T-helper 1 cell treated with Interleukin-12 subunit alpha and Interleukin-12 subunit beta and Interleukin-4 antibody, amounts not matched to agents 30 μg/mL and 1 μg/mL, for 36 hours (primary cell): ENCODE data around the gene IL32.
"Not testable (repeated sequence)": the region's sequence is repeated elsewhere in the genome, so short reads cannot be mapped to it uniquely, and the experiment has no call there.

Experiments
- H3K27ac Mint-ChIP-seq: one replicate; pipeline ENCODE4 v1.8.0; 2021; ENCODE audit warnings: mild to moderate bottlenecking, mixed read lengths
- H3K27me3 Mint-ChIP-seq: one replicate; pipeline ENCODE4 v1.8.0; 2021; ENCODE audit warnings: low read depth, mixed read lengths
- H3K36me3 Mint-ChIP-seq: one replicate; pipeline ENCODE4 v1.8.0; 2021; ENCODE audit warnings: low read depth, mixed read lengths
- H3K4me1 Mint-ChIP-seq: one replicate; pipeline ENCODE4 v1.8.0; 2021; ENCODE audit warnings: low read depth, mixed read lengths
- H3K4me3 Mint-ChIP-seq: one replicate; pipeline ENCODE4 v1.8.0; 2021; ENCODE audit warnings: mild to moderate bottlenecking, moderate library complexity, mixed read lengths
- H3K9me3 Mint-ChIP-seq: one replicate; pipeline ENCODE4 v1.8.0; 2021; ENCODE audit warnings: mixed read lengths

Gene IL32

DNA sequence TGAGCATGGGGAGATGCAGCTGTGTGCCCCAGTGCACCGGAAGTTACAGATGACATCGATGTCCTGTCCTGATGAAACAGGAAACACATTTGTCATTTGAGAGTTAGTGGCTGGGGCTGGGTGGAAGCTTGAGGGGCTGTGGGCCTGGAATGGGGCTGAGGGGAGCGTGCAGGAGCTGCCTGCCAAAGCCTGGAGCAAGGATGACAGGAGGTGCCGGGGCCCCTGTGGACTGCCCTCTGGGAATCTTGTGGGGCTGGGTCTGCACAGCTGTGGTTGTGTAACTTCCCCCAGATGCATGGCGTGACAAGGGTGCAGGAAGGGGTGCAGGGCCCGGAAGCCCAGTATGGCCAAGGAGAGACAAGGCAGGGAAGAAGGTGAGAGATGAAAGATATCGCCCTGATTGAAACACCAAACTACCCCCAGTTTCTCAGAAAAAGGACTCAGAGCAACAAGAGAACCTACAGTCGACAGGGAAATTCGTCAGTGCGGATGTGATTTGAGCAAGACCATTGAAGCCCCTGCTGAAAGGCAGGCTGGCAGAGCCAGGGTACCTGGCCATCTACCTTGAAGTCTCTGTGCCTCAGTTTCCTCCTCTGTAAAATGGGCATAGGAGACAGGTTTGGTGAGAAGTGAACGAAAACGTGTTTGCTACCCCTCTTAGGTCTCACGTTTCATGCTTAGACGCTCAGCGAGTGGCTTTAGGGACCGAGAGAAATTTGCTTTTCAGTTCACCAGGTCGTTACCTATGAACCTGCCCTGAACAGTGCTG lies 10.3 kb upstream of the IL32 start:
- no peaks in the 10 kb centered on the region for H3K27me3 Mint-ChIP-seq
- peaks cover 55% of the 10 kb centered on the region for H3K36me3 Mint-ChIP-seq
- H3K9me3 Mint-ChIP-seq, result no peaks in the 10 kb centered on the region
- H3K4me3 Mint-ChIP-seq, result peak overlapping the region; percentile 84
- H3K4me1 Mint-ChIP-seq, result peaks cover 57% of the 10 kb centered on the region
- H3K27ac Mint-ChIP-seq, result peak overlapping the region; percentile 92

DNA sequence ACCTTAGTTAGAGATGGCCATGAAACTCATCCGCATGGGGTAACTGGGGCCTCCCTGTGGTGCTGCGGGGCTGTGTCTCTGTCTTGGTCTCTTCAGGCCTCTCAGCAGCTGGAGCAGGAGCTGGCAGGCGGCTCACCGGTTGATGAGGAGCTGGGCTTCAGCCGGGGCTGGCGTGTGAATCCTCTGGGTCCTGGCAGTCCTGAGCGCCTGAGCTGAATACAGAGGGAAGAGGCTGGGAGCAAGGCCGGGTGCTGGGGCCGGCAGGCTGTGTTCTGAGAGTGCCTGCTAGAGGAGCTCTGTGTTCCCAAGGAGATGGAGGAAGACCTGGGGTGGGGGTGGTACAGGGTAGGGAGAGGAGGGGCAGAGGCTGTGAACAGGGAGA lies 9.7 kb upstream of the IL32 start:
- Mint-ChIP-seq H3K4me1 (peaks cover 57% of the 10 kb centered on the region), H3K4me3 (peak overlapping the region; percentile 84), H3K27ac (peak overlapping the region; percentile 92), H3K36me3 (peaks cover 54% of the 10 kb centered on the region)
- not testable (repeated sequence) for H3K27me3 Mint-ChIP-seq, H3K9me3 Mint-ChIP-seq

DNA sequence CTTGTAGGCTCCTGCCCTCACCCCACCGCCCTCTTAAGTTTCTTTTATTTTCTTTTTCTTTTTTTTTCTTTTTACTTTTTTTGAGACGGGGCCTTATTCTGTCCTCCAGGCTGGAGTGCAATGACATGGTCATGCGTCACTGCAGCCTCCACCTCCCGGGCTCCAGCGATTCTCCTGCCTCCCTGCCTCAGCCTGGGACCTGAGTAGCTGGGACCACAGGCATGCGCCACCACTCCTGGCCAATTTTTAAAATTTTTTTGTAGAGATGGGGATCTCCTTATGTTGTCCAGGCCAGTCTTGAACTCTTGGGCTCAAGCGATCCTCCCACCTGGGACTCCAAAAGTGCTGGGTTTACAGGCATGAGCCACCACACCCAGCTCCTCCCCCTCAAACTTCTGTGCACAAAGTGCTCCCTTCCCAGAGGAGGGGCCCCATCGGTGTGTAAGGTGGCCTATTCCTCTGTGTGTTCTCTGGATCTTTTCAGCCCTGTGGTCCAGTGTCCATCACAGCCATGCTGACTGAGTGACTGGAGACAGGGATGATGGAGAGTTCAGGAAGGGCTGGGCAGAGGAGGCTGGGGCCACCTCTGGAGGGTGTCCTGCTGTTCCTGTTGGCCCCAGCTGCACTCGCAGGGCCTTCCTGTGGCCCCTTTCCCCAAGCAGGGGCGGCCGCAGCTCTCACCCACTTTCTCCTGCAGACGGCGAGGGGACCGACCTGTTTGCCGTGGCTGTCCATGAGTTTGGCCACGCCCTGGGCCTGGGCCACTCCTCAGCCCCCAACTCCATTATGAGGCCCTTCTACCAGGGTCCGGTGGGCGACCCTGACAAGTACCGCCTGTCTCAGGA lies 8.9 kb upstream of the IL32 start:
- H3K27me3 Mint-ChIP-seq, result no peaks in the 10 kb centered on the region
- peak overlapping the region; percentile 86 for H3K4me3 Mint-ChIP-seq
- H3K4me1 Mint-ChIP-seq, result peaks cover 51% of the 10 kb centered on the region
- H3K9me3 Mint-ChIP-seq, result no peaks in the 10 kb centered on the region
- H3K36me3 Mint-ChIP-seq, result peaks cover 47% of the 10 kb centered on the region
- peak overlapping the region; percentile 92 for H3K27ac Mint-ChIP-seq

DNA sequence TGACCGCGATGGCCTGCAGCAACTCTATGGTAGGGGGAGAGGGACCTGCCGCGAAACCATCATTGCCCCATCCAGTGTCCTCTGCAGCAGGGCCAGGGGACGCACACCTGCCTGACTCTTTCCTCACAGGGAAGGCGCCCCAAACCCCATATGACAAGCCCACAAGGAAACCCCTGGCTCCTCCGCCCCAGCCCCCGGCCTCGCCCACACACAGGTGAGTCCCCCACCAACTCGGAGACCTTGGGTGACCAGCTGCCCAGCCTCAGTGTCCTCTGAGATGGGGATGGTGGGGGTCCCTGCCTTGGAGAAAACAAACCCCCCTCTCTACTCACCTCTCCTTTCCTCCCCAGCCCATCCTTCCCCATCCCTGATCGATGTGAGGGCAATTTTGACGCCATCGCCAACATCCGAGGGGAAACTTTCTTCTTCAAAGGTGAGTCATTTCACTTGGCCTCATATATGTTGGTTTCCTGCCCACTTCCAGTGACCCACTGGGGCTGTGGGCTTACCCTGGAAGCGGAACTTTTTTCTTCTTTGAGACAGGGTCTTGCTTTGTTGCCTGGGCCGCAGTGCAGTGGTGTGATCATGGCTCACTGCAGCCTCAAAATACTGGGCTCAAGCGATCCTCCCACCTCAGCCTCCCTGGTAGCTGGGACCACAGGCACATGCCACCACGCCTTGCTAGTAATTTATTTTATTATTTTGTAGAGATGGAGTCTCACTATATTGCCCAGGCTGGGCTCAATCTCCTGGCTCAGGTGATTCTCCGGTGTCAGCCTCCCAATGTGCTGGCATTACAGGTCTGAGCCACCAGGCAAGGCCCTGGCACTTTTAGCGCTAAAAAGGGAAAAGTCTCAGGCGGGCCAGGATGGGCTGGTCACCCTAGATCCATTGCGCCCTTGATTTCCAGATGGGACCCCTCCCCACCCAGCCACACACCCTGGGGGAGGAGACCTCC lies 8.0 kb upstream of the IL32 start:
- H3K9me3 Mint-ChIP-seq, result peaks cover 3% of the 10 kb centered on the region
- H3K36me3 Mint-ChIP-seq, result peaks cover 46% of the 10 kb centered on the region
- H3K4me1 Mint-ChIP-seq, result peaks cover 49% of the 10 kb centered on the region
- no peaks in the 10 kb centered on the region for H3K27me3 Mint-ChIP-seq
- H3K27ac Mint-ChIP-seq, result peak overlapping the region; percentile 92
- H3K4me3 Mint-ChIP-seq, result peak overlapping the region; percentile 86

DNA sequence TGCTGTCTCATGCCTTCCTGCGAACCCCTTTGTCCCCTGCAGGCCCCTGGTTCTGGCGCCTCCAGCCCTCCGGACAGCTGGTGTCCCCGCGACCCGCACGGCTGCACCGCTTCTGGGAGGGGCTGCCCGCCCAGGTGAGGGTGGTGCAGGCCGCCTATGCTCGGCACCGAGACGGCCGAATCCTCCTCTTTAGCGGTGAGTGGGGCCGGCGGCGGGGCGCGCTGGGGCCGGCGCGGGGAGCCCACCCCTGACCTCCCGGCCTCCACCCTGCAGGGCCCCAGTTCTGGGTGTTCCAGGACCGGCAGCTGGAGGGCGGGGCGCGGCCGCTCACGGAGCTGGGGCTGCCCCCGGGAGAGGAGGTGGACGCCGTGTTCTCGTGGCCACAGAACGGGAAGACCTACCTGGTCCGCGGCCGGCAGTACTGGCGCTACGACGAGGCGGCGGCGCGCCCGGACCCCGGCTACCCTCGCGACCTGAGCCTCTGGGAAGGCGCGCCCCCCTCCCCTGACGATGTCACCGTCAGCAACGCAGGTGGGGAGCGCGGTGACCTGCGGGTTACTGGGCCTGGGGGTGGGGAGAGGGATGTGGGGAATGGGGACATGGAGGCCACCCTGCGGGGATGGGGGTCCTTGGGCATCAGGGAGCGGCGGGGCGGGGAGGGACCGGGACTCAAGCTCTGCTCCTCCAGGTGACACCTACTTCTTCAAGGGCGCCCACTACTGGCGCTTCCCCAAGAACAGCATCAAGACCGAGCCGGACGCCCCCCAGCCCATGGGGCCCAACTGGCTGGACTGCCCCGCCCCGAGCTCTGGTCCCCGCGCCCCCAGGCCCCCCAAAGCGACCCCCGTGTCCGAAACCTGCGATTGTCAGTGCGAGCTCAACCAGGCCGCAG lies 7.1 kb upstream of the IL32 start:
- H3K27me3 Mint-ChIP-seq, result no peaks in the 10 kb centered on the region
- peaks cover 55% of the 10 kb centered on the region for H3K4me1 Mint-ChIP-seq
- H3K36me3 Mint-ChIP-seq, result peaks cover 51% of the 10 kb centered on the region
- peak overlapping the region; percentile 83 for H3K27ac Mint-ChIP-seq
- peak overlapping the region; percentile 91 for H3K4me3 Mint-ChIP-seq
- peaks cover 8% of the 10 kb centered on the region for H3K9me3 Mint-ChIP-seq

DNA sequence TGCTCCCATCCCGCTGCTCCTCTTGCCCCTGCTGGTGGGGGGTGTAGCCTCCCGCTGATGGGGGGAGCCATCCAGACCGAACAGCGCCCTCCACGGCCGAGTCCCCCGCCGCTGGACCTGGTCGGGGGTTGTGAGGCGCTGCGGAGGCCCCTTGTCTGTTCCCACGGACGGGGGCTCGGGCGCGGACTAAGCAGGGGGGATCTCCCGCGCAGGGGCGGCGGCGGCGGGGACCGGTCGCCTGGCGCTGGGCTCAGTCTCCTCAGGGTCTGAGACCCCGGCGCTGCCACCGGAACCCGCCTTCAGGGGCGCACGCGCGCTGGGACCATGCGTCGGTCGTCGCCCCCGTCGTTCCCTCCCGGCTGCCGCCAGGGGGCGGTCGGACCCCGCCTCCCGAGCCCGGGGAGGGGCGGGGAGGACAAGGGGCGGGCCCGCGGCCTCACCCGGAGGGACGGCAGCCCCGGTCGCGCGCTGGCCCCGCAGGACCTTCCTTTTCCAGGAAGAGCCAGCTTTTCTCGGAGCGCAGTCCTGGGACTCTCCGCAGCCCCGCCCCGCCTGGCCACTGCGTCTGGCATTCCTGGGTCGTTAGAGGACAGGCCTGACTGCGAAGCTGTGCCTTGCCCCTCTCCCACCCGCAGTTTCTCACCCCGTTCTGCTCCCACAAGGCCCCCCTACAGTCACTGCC lies 6.3 kb upstream of the IL32 start:
- Mint-ChIP-seq H3K4me1 (peaks cover 54% of the 10 kb centered on the region), H3K36me3 (peaks cover 49% of the 10 kb centered on the region), H3K27me3 (no peaks in the 10 kb centered on the region), H3K9me3 (peaks cover 13% of the 10 kb centered on the region), H3K27ac (peak overlapping the region; percentile 86), H3K4me3 (peak overlapping the region; percentile 91)

DNA sequence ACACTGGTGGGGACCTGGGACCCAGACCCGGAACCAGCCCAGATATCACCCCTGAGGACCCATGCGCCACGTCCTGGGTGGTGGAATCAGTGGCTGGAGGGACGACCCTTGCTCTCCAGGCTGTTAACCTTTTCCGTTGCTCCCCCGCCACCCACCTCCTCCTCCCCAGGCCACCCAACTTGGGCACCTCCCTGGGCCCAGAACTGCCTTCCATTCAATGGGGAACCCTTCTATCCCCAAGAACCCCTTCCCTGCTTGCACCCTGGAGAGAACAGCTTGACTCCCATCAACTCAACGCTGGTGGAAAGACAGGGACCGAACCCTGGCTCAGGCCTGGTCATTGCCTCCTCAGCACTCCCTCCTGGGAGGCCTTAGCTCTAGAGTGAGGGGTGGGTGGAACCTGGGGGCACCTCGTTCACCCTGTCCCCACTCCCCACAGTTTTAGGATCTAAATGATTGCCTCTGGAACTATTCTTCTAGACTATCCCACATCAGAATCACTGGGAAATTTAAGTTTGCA lies 5.7 kb upstream of the IL32 start:
- H3K9me3 Mint-ChIP-seq, result peaks cover 13% of the 10 kb centered on the region
- H3K4me1 Mint-ChIP-seq, result peaks cover 56% of the 10 kb centered on the region
- H3K27me3 Mint-ChIP-seq, result no peaks in the 10 kb centered on the region
- peak overlapping the region; percentile 83 for H3K4me3 Mint-ChIP-seq
- peaks cover 47% of the 10 kb centered on the region for H3K36me3 Mint-ChIP-seq
- peak overlapping the region; percentile 86 for H3K27ac Mint-ChIP-seq

DNA sequence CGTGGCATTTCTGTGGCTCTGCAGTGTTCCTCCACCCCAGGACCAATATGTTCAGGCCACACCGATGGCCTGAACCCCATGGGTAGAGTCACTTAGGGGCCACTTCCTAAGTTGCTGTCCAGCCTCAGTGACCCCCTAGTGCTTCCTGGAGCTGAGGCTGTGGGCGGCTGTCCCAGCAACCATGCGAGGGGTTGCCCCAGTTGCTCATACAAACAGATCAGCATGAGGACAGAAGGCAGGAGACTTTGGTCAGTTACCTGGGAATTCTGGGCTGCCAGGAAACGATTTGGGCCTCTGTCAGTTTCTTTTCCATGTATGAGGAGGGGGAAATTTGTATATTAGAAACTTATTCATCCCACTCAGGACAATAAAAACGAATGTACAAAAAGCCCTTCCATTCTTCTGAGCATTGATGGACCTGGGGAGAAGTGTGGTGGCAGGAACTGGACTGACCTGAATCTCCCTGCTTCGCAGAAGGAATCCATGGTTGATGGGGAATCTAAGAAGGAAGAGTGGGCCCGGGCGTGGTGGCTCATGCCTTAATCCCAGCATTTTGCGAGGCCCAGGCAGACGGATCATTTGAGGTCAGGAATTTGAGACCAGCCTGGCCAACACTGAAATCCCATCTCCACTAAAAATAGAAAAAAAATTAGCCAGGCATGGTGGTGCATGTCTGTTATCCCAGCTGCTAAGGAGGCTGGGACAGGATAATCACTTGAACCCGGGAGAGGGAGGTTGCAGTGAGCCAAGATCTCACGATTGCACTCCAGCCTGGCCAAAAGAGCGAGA lies 4.9 kb upstream of the IL32 start:
- no peaks in the 10 kb centered on the region for H3K27me3 Mint-ChIP-seq
- H3K36me3 Mint-ChIP-seq, result peaks cover 45% of the 10 kb centered on the region
- peaks cover 53% of the 10 kb centered on the region for H3K4me1 Mint-ChIP-seq
- H3K4me3 Mint-ChIP-seq, result peak overlapping the region; percentile 83
- peaks cover 13% of the 10 kb centered on the region for H3K9me3 Mint-ChIP-seq
- H3K27ac Mint-ChIP-seq, result peak overlapping the region; percentile 49

DNA sequence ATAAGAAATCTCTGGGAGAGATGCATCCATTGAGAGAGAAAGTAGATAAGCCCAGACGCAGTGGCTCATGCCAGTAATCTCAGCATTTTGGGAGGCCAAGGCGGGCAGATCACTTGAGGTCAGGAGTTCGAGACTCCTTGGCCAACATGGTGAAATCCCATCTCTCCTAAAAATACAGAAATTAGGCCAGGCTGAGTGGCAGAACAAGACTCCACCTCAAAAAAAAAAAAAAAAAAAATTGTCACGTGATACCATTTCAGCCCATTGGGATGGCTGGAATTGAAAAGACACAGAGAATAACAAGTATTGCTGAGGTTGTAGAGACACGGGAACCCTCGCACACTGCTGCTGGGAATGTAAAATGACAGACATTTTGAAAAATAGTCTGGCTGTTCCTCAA lies 2.9 kb upstream of the IL32 start:
- Mint-ChIP-seq H3K27me3 (no peaks in the 10 kb centered on the region), H3K4me3 (peak overlapping the region; percentile 69), H3K4me1 (peaks cover 47% of the 10 kb centered on the region), H3K9me3 (peaks cover 13% of the 10 kb centered on the region), H3K27ac (no peak overlapping the region), H3K36me3 (peaks cover 55% of the 10 kb centered on the region)

DNA sequence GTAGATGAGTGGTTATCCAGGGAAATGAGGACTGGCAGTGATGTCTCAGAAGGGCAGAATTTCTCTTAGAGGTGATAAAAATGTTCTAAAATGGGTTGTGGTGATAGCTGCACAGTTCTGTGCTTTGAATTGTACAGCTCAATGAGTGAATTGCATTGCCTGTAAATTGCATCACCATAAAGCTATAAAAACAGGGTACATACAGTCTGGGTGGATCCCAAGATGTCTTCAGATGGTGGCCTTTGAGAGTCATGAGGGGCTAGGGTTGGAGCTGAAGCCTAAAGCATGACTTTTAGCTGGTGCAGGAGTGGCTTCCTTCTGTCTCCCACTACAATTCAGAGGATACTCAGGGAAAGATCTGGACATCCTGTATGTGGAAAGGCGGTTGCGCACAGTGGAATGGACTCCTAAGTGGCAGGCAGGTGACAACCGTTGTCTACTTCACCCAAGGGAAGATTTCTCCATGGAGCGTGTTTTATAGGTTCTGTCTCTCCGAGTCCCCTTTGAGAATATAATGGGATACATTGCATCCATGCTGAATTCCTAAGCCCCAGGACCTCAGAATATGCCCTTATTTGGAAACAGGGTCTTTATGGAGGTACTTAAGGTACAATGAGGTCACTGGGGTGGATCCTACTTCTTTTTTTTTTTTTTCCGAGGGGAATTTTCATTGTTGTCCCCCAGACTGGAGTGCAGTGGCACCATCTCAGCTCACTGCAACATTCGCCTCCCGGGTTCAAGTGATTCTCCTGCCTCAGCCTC lies 1.6 kb upstream of the IL32 start:
- Mint-ChIP-seq H3K27ac (peak overlapping the region; percentile 90), H3K36me3 (peaks cover 64% of the 10 kb centered on the region), H3K4me3 (peak overlapping the region; percentile 69), H3K27me3 (no peaks in the 10 kb centered on the region), H3K4me1 (peaks cover 50% of the 10 kb centered on the region), H3K9me3 (peaks cover 13% of the 10 kb centered on the region)

DNA sequence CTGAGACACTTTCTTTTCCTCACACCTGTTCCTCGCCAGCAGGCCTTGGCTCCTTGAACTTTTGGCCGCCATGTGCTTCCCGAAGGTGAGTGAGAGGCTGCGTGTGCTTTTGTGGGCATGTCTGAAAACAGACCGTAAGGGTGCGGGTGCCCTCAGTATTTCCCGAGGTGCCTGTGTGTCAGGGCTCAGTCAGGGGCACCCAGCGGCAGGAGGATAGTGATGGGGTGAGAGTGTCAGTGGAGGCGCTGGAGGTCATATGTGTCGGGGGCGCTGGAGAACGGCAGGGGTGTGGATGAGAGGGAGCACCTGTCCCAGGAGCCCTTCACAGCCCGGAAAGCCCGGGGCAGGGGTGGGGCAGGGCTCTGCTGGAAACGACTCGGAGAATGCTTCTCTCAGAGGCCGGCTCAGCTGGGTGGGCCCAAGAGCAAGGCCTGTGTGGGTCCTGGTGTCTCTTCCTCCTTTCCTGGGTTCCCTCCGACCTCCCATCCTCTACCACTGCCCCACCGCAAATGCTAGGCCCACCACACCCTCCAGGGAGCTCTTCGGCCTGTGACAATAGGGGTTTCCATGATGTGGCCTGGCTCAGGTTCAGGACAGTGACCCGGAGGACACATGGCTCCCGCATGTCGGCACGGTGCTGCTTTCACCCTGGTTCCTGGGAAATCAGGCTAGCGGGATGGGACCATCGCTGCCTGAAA lies 451 bp downstream of the IL32 start:
- Mint-ChIP-seq H3K9me3 (peaks cover 13% of the 10 kb centered on the region), H3K4me1 (peaks cover 54% of the 10 kb centered on the region), H3K4me3 (peak overlapping the region; percentile 100), H3K36me3 (peaks cover 68% of the 10 kb centered on the region), H3K27ac (peak overlapping the region; percentile 98), H3K27me3 (no peaks in the 10 kb centered on the region)
